Astrocyte (in vitro differentiated cells and primary cell): ENCODE data around the gene GSTT4. TPM values are rescaled to one million over a fixed set of nuclear protein-coding genes. Genes with fewer than 3 reads are reported as not detected.

ENCODE experiments used
- DNase-seq: peaks from one replicate; pipeline ENCODE4 v3.0.0-alpha.2; 2010; ENCODE audit warnings: low read depth
- FAIRE-seq: peaks from 2 replicates; lab custom pipeline; 2011; peaks lifted over from hg19 to GRCh38; lab: Jason Lieb, UNC
- H2AFZ ChIP-seq: 2 replicates; pipeline ENCODE4 v1.6.0; 2012; ENCODE audit warnings: low read depth, low read length, inconsistent platforms
- H3K27ac ChIP-seq: 2 replicates; pipeline ENCODE4 v1.5.1; 2011; ENCODE audit warnings: low read depth, low read length, inconsistent platforms
- H3K27me3 ChIP-seq: 2 replicates; pipeline ENCODE4 v1.6.0; 2011; ENCODE audit warnings: low read length, inconsistent platforms; ENCODE audit not compliant: insufficient read depth
- H3K36me3 ChIP-seq: 2 replicates; pipeline ENCODE4 v1.5.1; 2011; ENCODE audit warnings: low read length, inconsistent platforms; ENCODE audit not compliant: insufficient read depth
- H3K4me1 ChIP-seq: 2 replicates; pipeline ENCODE4 v1.5.1; 2011; ENCODE audit warnings: low read length, inconsistent platforms; ENCODE audit not compliant: insufficient read depth
- H3K4me2 ChIP-seq: 2 replicates; pipeline ENCODE4 v1.6.0; 2012; ENCODE audit warnings: low read length, inconsistent platforms
- H3K4me3 ChIP-seq: 2 replicates; pipeline ENCODE4 v1.5.1; 2011; ENCODE audit warnings: low read depth, mild to moderate bottlenecking, low read length, inconsistent platforms; ENCODE audit not compliant: insufficient read depth
- H3K79me2 ChIP-seq: 2 replicates; pipeline ENCODE4 v1.6.0; 2012; ENCODE audit warnings: mild to moderate bottlenecking, low read length, inconsistent platforms; ENCODE audit not compliant: insufficient read depth
- H3K9ac ChIP-seq: 2 replicates; pipeline ENCODE4 v1.6.0; 2012; ENCODE audit warnings: mild to moderate bottlenecking, low read length, inconsistent platforms
- H3K9me3 ChIP-seq: 2 replicates; pipeline ENCODE4 v1.5.1; 2012; ENCODE audit warnings: low read depth, mild to moderate bottlenecking, low read length, inconsistent platforms; ENCODE audit not compliant: insufficient read depth
- H4K20me1 ChIP-seq: 2 replicates; pipeline ENCODE4 v1.6.0; 2012; ENCODE audit warnings: low read length, inconsistent platforms; ENCODE audit not compliant: insufficient read depth
- H3K27ac Mint-ChIP-seq: one replicate; pipeline ENCODE4 v1.8.0; 2021; ENCODE audit warnings: mild to moderate bottlenecking, mixed read lengths; ENCODE audit not compliant: unreplicated experiment
- H3K27me3 Mint-ChIP-seq: one replicate; pipeline ENCODE4 v1.8.0; 2021; ENCODE audit warnings: low read depth, mixed read lengths; ENCODE audit not compliant: unreplicated experiment
- H3K36me3 Mint-ChIP-seq: one replicate; pipeline ENCODE4 v1.8.0; 2021; ENCODE audit warnings: low read depth, mixed read lengths; ENCODE audit not compliant: unreplicated experiment
- H3K4me1 Mint-ChIP-seq: one replicate; pipeline ENCODE4 v1.8.0; 2021; ENCODE audit warnings: low read depth, mixed read lengths; ENCODE audit not compliant: unreplicated experiment
- H3K4me3 Mint-ChIP-seq: one replicate; pipeline ENCODE4 v1.8.0; 2021; ENCODE audit warnings: mild to moderate bottlenecking, moderate library complexity, mixed read lengths; ENCODE audit not compliant: unreplicated experiment
- H3K9me3 Mint-ChIP-seq: one replicate; pipeline ENCODE4 v1.8.0; 2021; ENCODE audit warnings: mild to moderate bottlenecking, mixed read lengths; ENCODE audit not compliant: unreplicated experiment
- EZH2 ChIP-seq: IDR thresholded peaks from 2 replicates; pipeline ENCODE4 v1.6.1; 2012; ENCODE audit warnings: mild to moderate bottlenecking, low read length, inconsistent platforms; ENCODE audit not compliant: insufficient read depth
- total RNA-seq: library from RNA; stranded (reverse); gene quantifications from 2 replicates; pipeline ENCODE4 v1.2.1, GENCODE V29; 2021
- TF ChIP-seq, protein P1 (sequence below): IDR thresholded peaks from 2 replicates; pipeline ENCODE4 v1.5.1; 2011; ENCODE audit warnings: low read depth, mild to moderate bottlenecking, inconsistent platforms, low read length, moderate library complexity; ENCODE audit not compliant: insufficient read depth

The GSTT4 gene
- total RNA-seq, 1 donor from 2014 or later: not detected

DNA sequence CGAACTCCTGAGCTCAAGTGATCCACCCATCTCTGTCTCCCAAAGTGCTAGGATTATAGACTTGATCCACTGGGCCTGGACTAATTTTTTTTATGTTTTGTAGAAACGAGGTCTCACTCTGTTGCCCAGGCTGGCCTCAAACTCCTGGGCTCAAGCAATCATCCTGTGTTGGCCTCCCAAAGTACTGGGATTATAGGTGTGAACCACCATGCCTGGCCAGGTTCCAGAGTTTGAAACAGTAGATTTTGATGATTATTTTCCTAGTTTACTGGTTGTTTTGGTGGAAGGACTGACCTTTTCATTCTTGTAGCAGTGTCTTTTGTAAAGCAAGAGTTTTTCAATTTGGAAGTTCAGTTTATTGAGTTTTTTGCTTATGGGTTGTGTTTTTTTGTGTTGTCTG, 20.8 kb upstream of the GSTT4 start:
- Mint-ChIP-seq H3K4me3 (no peak overlapping the region), H3K36me3 (peaks cover 2% of the 10 kb centered on the region), H3K27ac (no peak overlapping the region), H3K4me1 (peaks cover 7% of the 10 kb centered on the region), H3K27me3 (no peaks in the 10 kb centered on the region), H3K9me3 (no peaks in the 10 kb centered on the region)
- Histone ChIP-seq H3K9ac (no peak overlapping the region), H3K79me2 (peaks cover 49% of the 10 kb centered on the region), H3K27me3 (no peaks in the 10 kb centered on the region), H2AFZ (no peak overlapping the region), H3K27ac (no peak overlapping the region), H3K9me3 (no peaks in the 10 kb centered on the region), H3K4me2 (no peak overlapping the region), H4K20me1 (peaks cover 48% of the 10 kb centered on the region), H3K4me3 (no peak overlapping the region), H3K4me1 (no peaks in the 10 kb centered on the region), H3K36me3 (no peaks in the 10 kb centered on the region)
- DNase-seq: no peak
- TF ChIP-seq, protein P1, sequence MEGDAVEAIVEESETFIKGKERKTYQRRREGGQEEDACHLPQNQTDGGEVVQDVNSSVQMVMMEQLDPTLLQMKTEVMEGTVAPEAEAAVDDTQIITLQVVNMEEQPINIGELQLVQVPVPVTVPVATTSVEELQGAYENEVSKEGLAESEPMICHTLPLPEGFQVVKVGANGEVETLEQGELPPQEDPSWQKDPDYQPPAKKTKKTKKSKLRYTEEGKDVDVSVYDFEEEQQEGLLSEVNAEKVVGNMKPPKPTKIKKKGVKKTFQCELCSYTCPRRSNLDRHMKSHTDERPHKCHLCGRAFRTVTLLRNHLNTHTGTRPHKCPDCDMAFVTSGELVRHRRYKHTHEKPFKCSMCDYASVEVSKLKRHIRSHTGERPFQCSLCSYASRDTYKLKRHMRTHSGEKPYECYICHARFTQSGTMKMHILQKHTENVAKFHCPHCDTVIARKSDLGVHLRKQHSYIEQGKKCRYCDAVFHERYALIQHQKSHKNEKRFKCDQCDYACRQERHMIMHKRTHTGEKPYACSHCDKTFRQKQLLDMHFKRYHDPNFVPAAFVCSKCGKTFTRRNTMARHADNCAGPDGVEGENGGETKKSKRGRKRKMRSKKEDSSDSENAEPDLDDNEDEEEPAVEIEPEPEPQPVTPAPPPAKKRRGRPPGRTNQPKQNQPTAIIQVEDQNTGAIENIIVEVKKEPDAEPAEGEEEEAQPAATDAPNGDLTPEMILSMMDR: no peak
- no peak for TF ChIP-seq EZH2
- no peak for FAIRE-seq

DNA sequence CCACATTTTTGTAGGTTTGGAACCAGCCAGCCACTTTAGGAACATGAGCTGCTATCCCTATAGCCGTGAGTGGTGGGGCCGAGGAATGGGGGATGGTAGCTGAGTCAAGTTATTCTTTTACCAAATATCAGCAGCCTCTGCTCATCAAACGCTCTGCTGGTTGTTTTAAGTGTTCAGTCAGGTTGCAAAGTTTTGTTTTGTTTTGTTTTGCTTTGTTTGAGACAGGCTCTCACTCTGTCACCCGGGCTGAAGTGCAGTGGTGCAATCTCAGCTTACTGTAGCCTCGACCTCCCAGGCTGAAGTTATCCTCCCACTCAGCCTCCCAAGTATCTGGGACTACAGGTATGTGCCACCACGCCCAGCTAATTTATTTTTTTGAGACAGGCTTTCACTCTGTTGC, 20.2 kb upstream of the GSTT4 start:
- Mint-ChIP-seq H3K36me3 (peaks cover 2% of the 10 kb centered on the region), H3K9me3 (no peaks in the 10 kb centered on the region), H3K4me1 (peaks cover 7% of the 10 kb centered on the region), H3K4me3 (no peak overlapping the region), H3K27ac (no peak overlapping the region), H3K27me3 (no peaks in the 10 kb centered on the region)
- H3K4me1 ChIP-seq: no peaks in the 10 kb centered on the region
- H3K4me3 ChIP-seq: no peak overlapping the region
- peaks cover 44% of the 10 kb centered on the region for H4K20me1 ChIP-seq
- H3K27ac ChIP-seq: no peak overlapping the region
- FAIRE-seq: no peak
- H3K9me3 ChIP-seq: no peaks in the 10 kb centered on the region
- no peaks in the 10 kb centered on the region for H3K27me3 ChIP-seq
- H3K9ac ChIP-seq: no peak overlapping the region
- H3K36me3 ChIP-seq: no peaks in the 10 kb centered on the region
- no peak overlapping the region for H3K4me2 ChIP-seq
- no peak overlapping the region for H2AFZ ChIP-seq
- peaks cover 47% of the 10 kb centered on the region for H3K79me2 ChIP-seq
- DNase-seq: no peak
- TF ChIP-seq, protein P1: no peak
- TF ChIP-seq EZH2: no peak

DNA sequence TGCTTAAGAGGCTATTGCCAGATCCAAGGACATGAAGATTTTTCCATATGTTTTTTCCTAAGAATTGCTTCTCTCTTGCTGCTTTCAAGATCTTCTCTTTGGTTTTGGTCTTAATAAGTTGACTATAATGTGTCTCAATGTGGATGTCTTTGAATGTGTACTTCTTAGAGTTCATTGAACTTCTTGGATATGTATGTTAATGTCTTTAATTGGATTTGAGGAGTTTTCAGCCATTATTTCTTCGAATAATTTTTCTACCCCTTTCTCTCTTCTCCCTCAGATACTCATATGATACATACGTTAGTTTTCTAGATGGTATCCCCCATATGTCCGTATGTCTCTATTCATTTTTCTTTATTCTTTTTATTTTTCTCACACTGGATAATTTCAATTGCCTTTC, 19.1 kb upstream of the GSTT4 start:
- no peak for FAIRE-seq
- H2AFZ ChIP-seq: no peak overlapping the region
- H4K20me1 ChIP-seq: peaks cover 36% of the 10 kb centered on the region
- no peaks in the 10 kb centered on the region for H3K9me3 Mint-ChIP-seq
- peaks cover 5% of the 10 kb centered on the region for H3K4me1 Mint-ChIP-seq
- no peak for DNase-seq
- H3K36me3 ChIP-seq: no peaks in the 10 kb centered on the region
- H3K4me2 ChIP-seq: no peak overlapping the region
- H3K9ac ChIP-seq: no peak overlapping the region
- H3K27ac ChIP-seq: no peak overlapping the region
- H3K9me3 ChIP-seq: no peaks in the 10 kb centered on the region
- TF ChIP-seq, protein P1: no peak
- H3K4me1 ChIP-seq: no peaks in the 10 kb centered on the region
- no peaks in the 10 kb centered on the region for H3K27me3 Mint-ChIP-seq
- no peaks in the 10 kb centered on the region for H3K27me3 ChIP-seq
- peaks cover 2% of the 10 kb centered on the region for H3K36me3 Mint-ChIP-seq
- H3K4me3 ChIP-seq: no peak overlapping the region
- no peak overlapping the region for H3K27ac Mint-ChIP-seq
- H3K4me3 Mint-ChIP-seq: no peak overlapping the region
- peaks cover 44% of the 10 kb centered on the region for H3K79me2 ChIP-seq
